ENCODE data around the gene TBX21.

The TBX21 gene

DNA sequence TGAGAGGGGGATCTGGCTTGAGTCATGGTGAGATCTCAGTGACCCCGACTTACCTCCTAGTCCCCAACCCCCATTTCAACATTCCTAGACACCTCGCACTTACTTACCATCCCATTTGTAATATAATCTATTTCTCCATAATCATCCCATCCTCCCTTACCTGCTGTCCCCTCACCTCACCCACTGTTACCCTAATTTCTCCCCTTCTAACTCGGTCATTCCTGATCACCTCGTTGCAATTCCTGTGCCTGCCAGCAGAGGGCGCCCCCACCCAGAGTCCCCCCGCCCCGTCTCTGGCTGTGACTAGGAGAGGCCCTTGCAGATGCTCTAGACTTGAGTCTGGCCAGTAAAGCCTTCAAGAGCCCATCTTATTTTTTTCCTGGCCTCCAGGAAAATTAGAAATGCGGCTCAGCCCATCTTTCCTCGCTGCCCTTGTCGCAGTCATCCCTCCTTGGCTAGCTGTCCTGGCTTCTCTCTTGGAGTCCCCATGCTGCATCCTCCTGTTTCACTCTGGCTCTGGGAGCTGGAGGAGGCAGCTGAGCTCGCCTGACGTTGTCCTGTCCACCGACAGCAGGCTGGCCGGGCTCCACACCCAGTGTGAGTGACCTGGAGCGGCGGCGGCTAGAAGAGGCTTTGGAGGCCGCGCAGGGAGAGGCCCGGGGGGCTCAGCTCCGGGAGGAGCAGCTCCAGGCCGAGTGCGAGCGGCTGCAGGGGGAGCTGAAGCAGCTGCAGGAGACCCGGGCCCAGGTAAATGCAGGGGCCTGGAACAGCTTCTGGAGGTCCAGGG lies 34.1 kb upstream of the TBX21 start:
- H3K4me3 ChIP-seq (ENCODE audit: control insufficient read depth, low read depth, low read length): no peak overlapping the region
- peak; percentile 45 for DNase-seq (ENCODE audit: low read depth)

DNA sequence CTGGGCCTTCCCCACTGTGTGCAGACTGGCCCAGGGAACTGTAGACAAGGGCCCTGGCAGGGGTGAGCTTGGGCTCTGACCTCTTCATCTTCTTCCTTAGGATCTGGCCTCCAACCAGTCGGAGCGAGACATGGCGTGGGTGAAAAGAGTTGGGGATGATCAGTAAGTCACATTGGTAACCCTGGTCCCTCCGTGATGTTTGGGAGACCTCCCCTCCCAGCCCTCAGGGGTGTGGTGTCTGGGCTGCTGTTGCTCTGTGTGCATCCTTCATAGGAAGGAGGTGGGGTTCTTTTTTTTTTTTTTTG lies 33.5 kb upstream of the TBX21 start:
- DNase-seq (ENCODE audit: low read depth): no peak
- no peak overlapping the region for H3K4me3 ChIP-seq (ENCODE audit: control insufficient read depth, low read depth, low read length)
- no peak for TF ChIP-seq CTCF (conservative IDR thresholded peaks at IDR 0.05; ENCODE audit: control insufficient read depth, insufficient read depth, low read depth, low read length)

More for the DNA sequence above, 34.1 kb upstream of the TBX21 start:
- peak; percentile 71 for TF ChIP-seq CTCF (conservative IDR thresholded peaks at IDR 0.05; ENCODE audit: control insufficient read depth, insufficient read depth, low read depth, low read length)

DNA sequence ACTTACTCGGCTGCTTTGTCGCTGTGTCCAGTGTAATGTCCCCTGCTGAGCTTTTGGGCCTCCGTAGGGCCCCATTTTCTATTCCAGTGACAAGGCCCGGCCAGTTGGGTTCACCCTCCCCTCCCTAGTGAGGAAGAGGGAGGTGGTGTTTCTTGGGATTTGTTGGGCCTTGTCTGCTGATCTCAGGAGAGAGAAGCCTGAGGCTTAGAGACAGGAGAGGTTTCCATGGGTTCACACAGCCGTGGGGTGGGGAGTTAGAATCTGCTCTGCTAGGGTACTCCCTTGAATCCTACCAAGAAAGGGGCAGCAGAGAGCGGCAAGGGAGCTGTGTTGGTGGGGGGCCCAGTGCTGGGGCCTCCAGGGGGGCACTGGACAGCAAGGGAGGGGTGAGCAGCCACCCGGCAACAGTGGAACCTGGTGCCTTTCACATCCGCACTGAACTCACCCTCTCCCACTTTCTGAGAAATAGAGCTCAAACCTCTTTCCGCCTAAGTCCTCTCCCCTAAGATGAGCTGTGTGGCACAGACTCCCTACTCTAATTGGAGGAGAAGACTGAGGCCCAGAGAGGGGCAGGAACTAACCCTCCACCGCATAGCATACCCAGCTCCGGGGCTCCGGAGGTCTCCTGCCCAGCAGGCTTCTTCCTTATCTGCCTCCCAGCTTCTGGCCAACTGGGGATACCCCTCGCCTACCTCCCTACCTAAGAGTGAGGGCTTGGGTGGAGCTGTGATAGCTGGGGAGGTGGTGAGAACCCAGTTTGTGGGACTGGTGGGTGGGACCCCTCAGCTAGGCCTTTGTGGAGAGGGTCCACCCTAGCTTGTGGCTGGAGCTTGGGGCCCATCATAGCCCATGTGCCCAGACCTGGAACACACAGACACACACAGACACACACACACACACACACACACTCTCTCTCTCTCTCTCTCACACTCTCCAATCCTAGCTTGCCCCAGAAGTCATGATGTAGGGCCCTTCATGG lies 32.3 kb upstream of the TBX21 start:
- DNase-seq (ENCODE audit: low read depth): no peak
- TF ChIP-seq CTCF (conservative IDR thresholded peaks at IDR 0.05; ENCODE audit: control insufficient read depth, insufficient read depth, low read depth, low read length): no peak
- no peak overlapping the region for H3K4me3 ChIP-seq (ENCODE audit: control insufficient read depth, low read depth, low read length)

- no peak overlapping the region for H3K4me3 ChIP-seq (ENCODE audit: control insufficient read depth, low read depth, low read length)
- DNase-seq (ENCODE audit: low read depth): no peak
- no peak for TF ChIP-seq CTCF (conservative IDR thresholded peaks at IDR 0.05; ENCODE audit: control insufficient read depth, insufficient read depth, low read depth, low read length)
Observed at GRCh38 chr17:47701608-47702007, 31.4 kb upstream of the TBX21 start.

- no peak for TF ChIP-seq CTCF (conservative IDR thresholded peaks at IDR 0.05; ENCODE audit: control insufficient read depth, insufficient read depth, low read depth, low read length)
- no peak for DNase-seq (ENCODE audit: low read depth)
- no peak overlapping the region for H3K4me3 ChIP-seq (ENCODE audit: control insufficient read depth, low read depth, low read length)
Observed at GRCh38 chr17:47702391-47702995, 30.5 kb upstream of the TBX21 start.

- no peak for TF ChIP-seq CTCF (conservative IDR thresholded peaks at IDR 0.05; ENCODE audit: control insufficient read depth, insufficient read depth, low read depth, low read length)
- no peak for DNase-seq (ENCODE audit: low read depth)
- no peak overlapping the region for H3K4me3 ChIP-seq (ENCODE audit: control insufficient read depth, low read depth, low read length)
Observed at GRCh38 chr17:47703191-47703591, 29.8 kb upstream of the TBX21 start.
